Astrocyte (in vitro differentiated cells and primary cell): ENCODE measurements around the gene CLTCL1. TPM values are rescaled to one million over a fixed set of nuclear protein-coding genes. Genes with fewer than 3 reads are reported as not detected.

ENCODE experiments used
- DNase-seq: peaks from one replicate; pipeline ENCODE4 v3.0.0-alpha.2; 2010; ENCODE audit warnings: low read depth
- FAIRE-seq: peaks from 2 replicates; lab custom pipeline; 2011; peaks lifted over from hg19 to GRCh38; lab: Jason Lieb, UNC
- H2AFZ ChIP-seq: 2 replicates; pipeline ENCODE4 v1.6.0; 2012; ENCODE audit warnings: low read depth, low read length, inconsistent platforms
- H3K27ac ChIP-seq: 2 replicates; pipeline ENCODE4 v1.5.1; 2011; ENCODE audit warnings: low read depth, low read length, inconsistent platforms
- H3K27me3 ChIP-seq: 2 replicates; pipeline ENCODE4 v1.6.0; 2011; ENCODE audit warnings: low read length, inconsistent platforms; ENCODE audit not compliant: insufficient read depth
- H3K36me3 ChIP-seq: 2 replicates; pipeline ENCODE4 v1.5.1; 2011; ENCODE audit warnings: low read length, inconsistent platforms; ENCODE audit not compliant: insufficient read depth
- H3K4me1 ChIP-seq: 2 replicates; pipeline ENCODE4 v1.5.1; 2011; ENCODE audit warnings: low read length, inconsistent platforms; ENCODE audit not compliant: insufficient read depth
- H3K4me2 ChIP-seq: 2 replicates; pipeline ENCODE4 v1.6.0; 2012; ENCODE audit warnings: low read length, inconsistent platforms
- H3K4me3 ChIP-seq: 2 replicates; pipeline ENCODE4 v1.5.1; 2011; ENCODE audit warnings: low read depth, mild to moderate bottlenecking, low read length, inconsistent platforms; ENCODE audit not compliant: insufficient read depth
- H3K79me2 ChIP-seq: 2 replicates; pipeline ENCODE4 v1.6.0; 2012; ENCODE audit warnings: mild to moderate bottlenecking, low read length, inconsistent platforms; ENCODE audit not compliant: insufficient read depth
- H3K9ac ChIP-seq: 2 replicates; pipeline ENCODE4 v1.6.0; 2012; ENCODE audit warnings: mild to moderate bottlenecking, low read length, inconsistent platforms
- H3K9me3 ChIP-seq: 2 replicates; pipeline ENCODE4 v1.5.1; 2012; ENCODE audit warnings: low read depth, mild to moderate bottlenecking, low read length, inconsistent platforms; ENCODE audit not compliant: insufficient read depth
- H4K20me1 ChIP-seq: 2 replicates; pipeline ENCODE4 v1.6.0; 2012; ENCODE audit warnings: low read length, inconsistent platforms; ENCODE audit not compliant: insufficient read depth
- H3K27ac Mint-ChIP-seq: one replicate; pipeline ENCODE4 v1.8.0; 2021; ENCODE audit warnings: mild to moderate bottlenecking, mixed read lengths; ENCODE audit not compliant: unreplicated experiment
- H3K27me3 Mint-ChIP-seq: one replicate; pipeline ENCODE4 v1.8.0; 2021; ENCODE audit warnings: low read depth, mixed read lengths; ENCODE audit not compliant: unreplicated experiment
- H3K36me3 Mint-ChIP-seq: one replicate; pipeline ENCODE4 v1.8.0; 2021; ENCODE audit warnings: low read depth, mixed read lengths; ENCODE audit not compliant: unreplicated experiment
- H3K4me1 Mint-ChIP-seq: one replicate; pipeline ENCODE4 v1.8.0; 2021; ENCODE audit warnings: low read depth, mixed read lengths; ENCODE audit not compliant: unreplicated experiment
- H3K4me3 Mint-ChIP-seq: one replicate; pipeline ENCODE4 v1.8.0; 2021; ENCODE audit warnings: mild to moderate bottlenecking, moderate library complexity, mixed read lengths; ENCODE audit not compliant: unreplicated experiment
- H3K9me3 Mint-ChIP-seq: one replicate; pipeline ENCODE4 v1.8.0; 2021; ENCODE audit warnings: mild to moderate bottlenecking, mixed read lengths; ENCODE audit not compliant: unreplicated experiment
- CTCF ChIP-seq: IDR thresholded peaks from 2 replicates; pipeline ENCODE4 v1.5.1; 2011; ENCODE audit warnings: low read depth, mild to moderate bottlenecking, inconsistent platforms, low read length, moderate library complexity; ENCODE audit not compliant: insufficient read depth
- EZH2 ChIP-seq: IDR thresholded peaks from 2 replicates; pipeline ENCODE4 v1.6.1; 2012; ENCODE audit warnings: mild to moderate bottlenecking, low read length, inconsistent platforms; ENCODE audit not compliant: insufficient read depth
- total RNA-seq: library from RNA; stranded (reverse); gene quantifications from 2 replicates; pipeline ENCODE4 v1.2.1, GENCODE V29; 2021

The CLTCL1 gene
- total RNA-seq, 1 donor from 2014 or later = 54.4 TPM

- no peak for DNase-seq
- no peak overlapping the region for H2AFZ ChIP-seq
- FAIRE-seq = no peak
Measured at GRCh38 chr22:19139974-19140373, 151.5 kb downstream of the CLTCL1 start.

GRCh38 chr22:19139001-19139356, 152.5 kb downstream of the CLTCL1 start:
- H3K36me3 ChIP-seq = peaks cover 35% of the 10 kb centered on the region

More at GRCh38 chr22:19139974-19140373, 151.5 kb downstream of the CLTCL1 start:
- peaks cover 4% of the 10 kb centered on the region for H3K4me1 Mint-ChIP-seq
- Histone ChIP-seq H3K27ac (no peak overlapping the region), H4K20me1 (peaks cover 45% of the 10 kb centered on the region), H3K4me3 (no peak overlapping the region), H3K9ac (no peak overlapping the region), H3K4me1 (no peaks in the 10 kb centered on the region), H3K79me2 (peaks cover 22% of the 10 kb centered on the region), H3K27me3 (no peaks in the 10 kb centered on the region), H3K9me3 (no peaks in the 10 kb centered on the region), H3K4me2 (no peak overlapping the region), H3K36me3 (peaks cover 32% of the 10 kb centered on the region)
- H3K27ac Mint-ChIP-seq = no peak overlapping the region
- peaks cover 3% of the 10 kb centered on the region for H3K9me3 Mint-ChIP-seq
- peaks cover 3% of the 10 kb centered on the region for H3K27me3 Mint-ChIP-seq
- peaks cover 27% of the 10 kb centered on the region for H3K36me3 Mint-ChIP-seq
- H3K4me3 Mint-ChIP-seq = no peak overlapping the region
- TF ChIP-seq EZH2 = no peak
- TF ChIP-seq CTCF = no peak

More at GRCh38 chr22:19139001-19139356, 152.5 kb downstream of the CLTCL1 start:
- Mint-ChIP-seq H3K27me3 (no peaks in the 10 kb centered on the region), H3K4me1 (peaks cover 2% of the 10 kb centered on the region), H3K36me3 (peaks cover 27% of the 10 kb centered on the region), H3K27ac (no peak overlapping the region), H3K9me3 (no peaks in the 10 kb centered on the region), H3K4me3 (no peak overlapping the region)
- no peak overlapping the region for H3K4me2 ChIP-seq
- TF ChIP-seq CTCF = no peak
- TF ChIP-seq EZH2 = no peak
- FAIRE-seq = no peak
- peaks cover 42% of the 10 kb centered on the region for H4K20me1 ChIP-seq
- no peaks in the 10 kb centered on the region for H3K9me3 ChIP-seq
- H3K79me2 ChIP-seq = peaks cover 18% of the 10 kb centered on the region
- no peak overlapping the region for H3K27ac ChIP-seq
- no peak overlapping the region for H3K9ac ChIP-seq
- no peaks in the 10 kb centered on the region for H3K27me3 ChIP-seq
- DNase-seq = no peak
- no peak overlapping the region for H3K4me3 ChIP-seq
- H2AFZ ChIP-seq = no peak overlapping the region
- H3K4me1 ChIP-seq = no peaks in the 10 kb centered on the region
